Stimulated activated CD4-positive, alpha-beta T cell treated with anti-CD3 and anti-CD28 coated beads, Interleukin-12 subunit alpha, Interleukin-12 subunit beta, amount 100 ng/mL, for 24 hours (primary cell): ENCODE results near the gene CREB3L2.
"Not testable (repeated sequence)": the region's sequence is repeated elsewhere in the genome, so short reads cannot be mapped to it uniquely, and the experiment has no call there.

Experiments used
- DNase-seq, 2 experiments: peaks; one replicate each; pipeline ENCODE4 v3.0.0-alpha.2; 2020; ENCODE audit warnings: low read depth in 2 of 2

The CREB3L2 gene

DNA sequence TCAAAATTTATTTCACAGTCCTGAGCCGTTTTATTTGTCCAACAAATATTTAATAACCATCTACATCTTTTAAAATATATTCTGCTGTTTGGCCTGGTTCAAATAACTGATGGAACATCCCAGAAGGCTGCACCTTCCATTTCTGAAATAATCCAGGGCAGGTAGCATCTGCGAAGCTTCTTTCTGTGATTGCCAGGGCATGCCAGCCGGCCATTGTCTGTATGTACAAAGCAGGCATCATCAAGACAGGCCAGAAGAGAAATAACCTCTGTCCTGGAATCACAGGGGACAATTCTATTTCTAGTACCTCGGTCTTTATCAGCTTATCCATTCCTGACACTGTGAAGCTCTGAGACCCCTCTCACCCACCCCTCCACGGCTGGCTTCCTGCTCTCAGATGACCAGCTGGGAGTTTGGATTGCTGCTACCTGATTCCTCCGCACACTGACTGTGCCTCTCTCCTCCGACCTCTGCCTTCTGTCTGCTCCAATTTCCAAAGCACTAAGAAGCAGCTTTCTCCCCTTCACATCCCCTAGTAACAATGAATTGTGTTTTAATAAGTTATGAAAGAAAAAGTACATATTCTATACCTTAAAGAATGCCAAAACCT lies 163.1 kb downstream of the CREB3L2 start:
- no peak for DNase-seq

DNA sequence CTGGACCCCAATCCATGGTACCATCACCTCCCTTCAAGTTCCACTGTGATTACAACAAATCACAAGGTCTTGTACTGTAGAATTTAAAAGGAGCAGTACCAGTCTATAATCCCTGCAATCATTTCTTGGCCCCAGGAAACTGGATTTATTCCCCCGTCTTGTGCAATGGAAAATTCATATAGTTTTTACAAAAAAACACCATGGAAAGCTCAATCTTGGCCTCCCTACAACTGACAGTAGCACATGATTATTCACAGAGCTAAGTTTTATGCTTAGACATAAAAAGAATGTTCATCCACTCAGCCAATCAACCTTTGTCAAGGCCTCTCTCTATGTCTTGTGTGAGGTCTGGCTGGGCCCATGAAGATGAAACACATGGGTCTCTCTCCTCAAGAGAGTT lies 165.3 kb downstream of the CREB3L2 start:
- DNase-seq, result no peak

DNA sequence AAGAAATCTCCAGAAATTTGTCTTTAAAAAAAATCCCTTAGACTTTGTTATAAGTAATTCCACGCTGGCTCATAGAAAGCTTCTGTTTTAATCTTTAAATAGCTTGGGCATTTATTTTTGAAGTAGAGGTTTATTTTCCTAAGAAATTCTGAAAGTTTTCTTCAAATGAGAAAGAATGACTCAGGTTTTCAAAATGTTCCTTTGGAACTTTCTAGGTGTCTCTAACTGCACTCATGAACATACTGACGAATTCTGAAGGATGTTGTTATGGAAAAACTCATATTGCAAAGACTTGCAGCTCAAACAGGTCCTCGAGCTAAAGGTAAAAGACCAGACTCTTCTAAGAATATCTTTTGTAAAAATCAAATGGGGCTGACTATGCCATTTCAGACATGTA lies 165.8 kb downstream of the CREB3L2 start:
- no peak for DNase-seq

DNA sequence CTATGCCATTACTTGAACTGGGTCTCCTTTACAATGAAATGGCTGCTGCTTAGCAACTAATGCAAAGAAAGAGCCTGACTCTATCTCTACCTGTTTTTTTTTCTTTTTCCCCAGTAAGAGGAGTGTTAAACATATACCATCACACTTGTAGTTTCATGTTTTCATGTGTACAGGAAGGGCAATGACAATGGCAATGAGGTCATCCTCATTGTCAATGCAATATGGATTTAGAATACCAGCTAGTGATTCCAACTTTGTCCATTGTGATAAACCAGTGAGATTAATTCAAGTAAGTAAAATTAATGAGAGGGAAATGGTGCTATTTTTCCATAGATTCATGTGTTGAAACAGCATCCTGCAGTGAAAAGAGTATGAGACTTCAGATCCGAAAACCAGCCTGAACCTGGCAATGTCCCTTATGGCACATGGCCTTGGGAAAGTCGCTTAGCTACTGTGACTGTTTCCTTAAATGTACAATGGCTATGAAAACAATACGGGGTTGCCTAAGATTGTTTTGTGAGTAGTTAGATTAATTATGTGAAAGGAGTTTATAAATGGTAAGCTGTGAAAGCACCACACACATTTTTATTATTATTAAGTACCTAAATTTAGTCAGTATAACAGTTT lies 166.3 kb downstream of the CREB3L2 start:
- no peak for DNase-seq

DNA sequence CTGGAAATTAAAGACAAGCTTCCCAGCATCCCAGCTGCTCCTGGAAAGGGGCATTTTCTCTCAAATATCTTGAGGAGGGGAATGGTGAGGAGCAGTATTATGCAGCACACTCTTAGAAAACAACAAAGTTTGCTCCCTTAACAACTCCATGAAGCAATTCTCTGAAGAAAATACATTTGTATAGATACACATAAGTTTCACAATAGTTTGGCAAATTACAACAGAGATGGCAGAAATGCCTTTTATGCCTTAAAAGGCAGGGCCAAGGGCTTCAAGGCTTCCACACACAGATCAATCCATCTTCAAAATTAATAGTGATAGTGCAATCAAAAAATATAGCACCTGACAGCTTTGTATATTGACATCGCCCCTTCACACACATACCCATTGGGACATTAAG lies 167.3 kb downstream of the CREB3L2 start:
- DNase-seq, result no peak

DNA sequence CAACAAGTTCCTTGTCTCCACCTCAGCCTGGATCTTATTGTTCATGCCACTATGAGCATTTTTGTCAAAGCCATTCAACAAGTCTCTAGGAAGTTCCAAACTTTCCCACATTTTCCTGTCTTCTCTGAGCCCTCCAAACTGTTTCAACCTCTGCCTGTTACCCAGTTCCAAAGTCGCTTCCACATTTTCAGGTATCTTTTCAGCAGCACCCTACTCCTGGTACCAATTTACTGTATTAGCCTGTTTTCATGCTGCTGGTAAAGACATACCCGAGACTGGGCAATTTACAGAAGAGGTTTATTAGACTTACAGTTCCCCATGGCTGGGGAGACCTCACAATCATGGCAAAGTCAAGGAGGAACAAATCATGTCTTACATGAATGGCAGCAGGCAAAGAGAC lies 168.9 kb downstream of the CREB3L2 start:
- DNase-seq, result not testable (repeated sequence)

DNA sequence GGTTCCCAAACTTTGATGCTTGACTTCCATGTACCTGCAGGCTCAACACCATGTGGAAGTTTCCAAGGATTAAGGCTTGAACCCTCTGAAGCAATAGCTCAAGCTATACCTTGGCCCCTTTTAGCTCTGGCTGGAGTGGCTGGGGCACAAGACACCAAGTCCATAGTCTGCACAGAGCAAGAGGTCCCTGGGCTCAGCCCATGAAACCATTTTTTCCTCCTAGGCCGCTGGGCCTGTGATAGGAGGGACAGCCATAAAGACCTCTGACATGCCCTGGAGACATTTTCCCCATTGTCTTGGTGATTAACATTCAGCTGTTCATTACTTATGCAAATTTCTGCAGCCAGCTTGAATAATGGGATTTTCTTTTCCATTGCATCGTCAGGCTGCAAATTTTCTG lies 169.5 kb downstream of the CREB3L2 start:
- DNase-seq, result no peak

DNA sequence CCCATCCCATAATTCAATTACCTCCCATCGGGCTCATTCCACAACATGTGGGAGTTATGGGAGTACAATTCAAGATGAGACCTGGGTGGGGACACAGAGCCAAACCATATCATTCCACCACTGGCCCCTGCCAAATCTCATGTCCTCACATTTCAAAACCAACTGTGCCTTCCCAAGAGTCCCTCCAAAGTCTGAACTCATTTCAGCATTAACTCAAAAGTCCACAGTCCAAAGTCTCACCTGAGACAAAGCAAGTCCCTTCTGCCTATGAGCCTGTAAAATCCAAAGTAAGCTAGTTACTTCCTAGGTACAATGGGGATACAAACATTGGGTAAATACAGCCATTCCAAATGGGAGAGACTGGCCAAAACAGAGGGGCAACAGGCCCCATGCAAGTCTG lies 170.3 kb downstream of the CREB3L2 start:
- DNase-seq, result not testable (repeated sequence)

DNA sequence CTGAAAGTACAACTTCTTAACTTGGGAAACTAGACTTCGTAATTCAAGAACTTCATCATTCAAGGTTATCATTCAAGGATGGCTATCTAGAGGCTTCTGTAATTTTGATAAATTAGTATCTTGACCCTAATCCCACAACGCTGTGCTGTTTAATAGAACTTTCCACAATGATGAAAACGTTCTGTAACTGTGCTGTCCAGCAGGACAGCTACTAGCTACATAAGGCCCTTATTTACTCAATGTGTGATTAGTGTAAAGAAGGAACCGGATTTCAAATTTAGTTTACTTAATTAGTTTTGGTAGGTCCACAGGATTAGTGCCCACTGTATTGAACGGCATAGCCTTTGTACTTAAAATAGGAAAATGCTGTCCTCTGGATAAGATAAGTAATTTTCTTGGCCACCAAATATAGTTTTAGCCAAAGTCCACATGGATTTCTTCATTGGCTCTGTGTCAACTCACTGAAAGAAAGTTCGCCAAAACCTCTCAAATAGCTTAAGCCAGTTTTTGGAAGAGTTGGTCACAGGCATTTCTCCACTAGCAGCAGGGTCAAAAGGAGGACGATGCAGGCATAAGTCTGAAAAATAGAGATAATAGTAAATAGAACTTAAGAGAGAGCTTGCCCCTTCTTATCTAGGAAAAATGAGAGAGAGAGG lies 172.4 kb downstream of the CREB3L2 start:
- no peak for DNase-seq

DNA sequence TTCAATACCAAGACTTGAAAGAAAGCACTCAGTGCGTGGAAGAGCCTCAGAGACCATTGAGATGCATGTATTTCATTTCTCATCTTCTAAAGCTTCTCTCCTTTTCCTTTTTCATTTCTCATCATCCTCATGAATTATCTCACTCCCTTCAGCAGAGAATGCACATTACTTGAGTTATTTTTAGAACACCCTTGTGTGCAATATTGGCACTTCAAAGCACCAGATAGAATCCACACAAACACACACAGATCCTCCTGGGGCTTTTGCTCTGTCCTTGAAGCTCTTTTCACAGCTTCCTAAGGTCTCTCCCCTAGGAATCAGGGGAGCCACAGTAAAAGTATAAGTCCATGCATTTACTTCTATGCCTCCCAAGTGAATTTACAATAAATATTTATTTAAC lies 173.4 kb downstream of the CREB3L2 start:
- DNase-seq, result no peak

DNA sequence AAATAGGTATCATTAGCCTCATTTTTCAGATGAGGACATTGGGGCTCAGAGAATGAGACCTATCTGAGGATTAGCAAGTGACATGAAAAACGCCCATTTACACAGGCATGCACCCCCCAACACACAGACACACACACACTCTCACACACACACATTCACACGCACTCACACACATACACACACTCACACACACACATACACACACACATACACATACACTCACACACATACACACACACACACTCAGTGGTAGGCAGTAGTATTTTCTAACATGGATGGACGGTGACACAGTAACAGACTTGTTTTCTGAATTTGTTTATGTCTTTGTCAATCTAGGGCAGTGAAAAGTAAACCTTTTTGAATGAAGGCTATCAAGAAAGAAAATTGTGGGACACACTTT lies 176.4 kb downstream of the CREB3L2 start:
- no peak for DNase-seq
